PC-9 (cell line): ENCODE results near the gene ZNF446. TPM values are rescaled to one million over a fixed set of nuclear protein-coding genes. Genes with fewer than 3 reads are reported as not detected.

Source experiments
- BruUV-seq: library from RNA; stranded (reverse); fragments of 400-500 nt; replicated peaks from 2 replicates; lab custom pipeline; 2021; lab: Mats Ljungman, UMichigan
- CTCF ChIA-PET: fragments of 300-600 bp; sonication (Branson Sonifier 250); formaldehyde crosslinking; loops from one replicate; lab custom pipeline; 2022; ENCODE audit warnings: antibody characterized with exemption; lab: Charles Lee
- POLR2A ChIA-PET: fragments of 300-600 bp; sonication (Branson Sonifier 250); formaldehyde crosslinking; loops from one replicate; lab custom pipeline; 2022; ENCODE audit warnings: antibody characterized with exemption; ENCODE audit not compliant: unreplicated experiment; lab: Charles Lee
- DNase-seq, 2 experiments: peaks; one replicate each; pipeline versions ENCODE4 v3.0.0 to v3.0.0-alpha.2; 2015 to 2022; ENCODE audit warnings: mixed read lengths in 1 of 2
- H2AFZ ChIP-seq: fragments of 200-600 bp; sonication (generic); 2 replicates; pipeline ENCODE4 v1.8.1; 2017; ENCODE audit warnings: antibody characterized with exemption
- H3F3A ChIP-seq: fragments of 200-600 bp; sonication (generic); 2 replicates; pipeline ENCODE4 v1.8.1; 2017; ENCODE audit warnings: antibody characterized with exemption, mild to moderate bottlenecking, low read depth; ENCODE audit not compliant: insufficient read depth
- H3K27ac ChIP-seq: fragments of 200-600 bp; sonication (generic); 2 replicates; pipeline ENCODE4 v1.6.1; 2016; ENCODE audit warnings: mixed run types
- H3K27me3 ChIP-seq: fragments of 200-600 bp; sonication (generic); 2 replicates; pipeline ENCODE4 v1.6.1; 2016; ENCODE audit warnings: low read depth, mixed run types; ENCODE audit not compliant: insufficient read depth
- H3K36me3 ChIP-seq: fragments of 200-600 bp; sonication (generic); 2 replicates; pipeline ENCODE4 v1.6.1; 2016; ENCODE audit warnings: low read depth, mixed run types
- H3K4me1 ChIP-seq: fragments of 200-600 bp; sonication (generic); replicated peaks from 2 replicates; pipeline ENCODE4 v1.6.1; 2016; ENCODE audit warnings: mixed run types; ENCODE audit not compliant: insufficient read depth
- H3K4me2 ChIP-seq: fragments of 200-600 bp; sonication (generic); 2 replicates; pipeline ENCODE4 v1.6.1; 2017; ENCODE audit warnings: mixed run types
- H3K4me3 ChIP-seq: fragments of 200-600 bp; sonication (generic); 2 replicates; pipeline ENCODE4 v1.6.1; 2016; ENCODE audit warnings: mixed run types
- H3K79me2 ChIP-seq: fragments of 200-600 bp; sonication (generic); 2 replicates; pipeline ENCODE4 v1.6.1; 2017; ENCODE audit warnings: low read depth, mixed run types
- H3K9me2 ChIP-seq: fragments of 200-600 bp; sonication (generic); 2 replicates; pipeline ENCODE4 v1.8.1; 2017; ENCODE audit warnings: mild to moderate bottlenecking; ENCODE audit not compliant: insufficient read depth
- H3K9me3 ChIP-seq: fragments of 200-600 bp; sonication (generic); 2 replicates; pipeline ENCODE4 v1.8.1; 2016; ENCODE audit warnings: low read depth; ENCODE audit not compliant: insufficient read depth
- H4K20me1 ChIP-seq: fragments of 200-600 bp; sonication (generic); 2 replicates; pipeline ENCODE4 v1.8.1; 2017; ENCODE audit not compliant: insufficient read depth
- EZH2 ChIP-seq: fragments of 200-600 bp; sonication (generic); IDR thresholded peaks from 2 replicates; pipeline ENCODE4 v1.8.0; 2017; ENCODE audit warnings: antibody characterized with exemption, low read depth
- intact Hi-C: fragments of 100-400 bp; cut with micrococcal nuclease; formaldehyde crosslinking; loops from one replicate; pipeline ENCODE4 v1.10.0; 2022; ENCODE audit not compliant: unreplicated experiment
- total RNA-seq: library from RNA; stranded (reverse); gene quantifications from 2 replicates; pipeline ENCODE4 v1.2.3, GENCODE V29; 2021
- TF ChIP-seq, protein P1 (sequence below): fragments of 200-600 bp; sonication (generic); conservative IDR thresholded peaks from 2 replicates; pipeline ENCODE4 v1.6.1; 2017; ENCODE audit warnings: mixed run types, antibody characterized with exemption, mild to moderate bottlenecking, moderate library complexity

ZNF446 gene
- total RNA-seq, 1 experiment from 2014 or later, result 11.0 TPM

- TF ChIP-seq, protein P1, sequence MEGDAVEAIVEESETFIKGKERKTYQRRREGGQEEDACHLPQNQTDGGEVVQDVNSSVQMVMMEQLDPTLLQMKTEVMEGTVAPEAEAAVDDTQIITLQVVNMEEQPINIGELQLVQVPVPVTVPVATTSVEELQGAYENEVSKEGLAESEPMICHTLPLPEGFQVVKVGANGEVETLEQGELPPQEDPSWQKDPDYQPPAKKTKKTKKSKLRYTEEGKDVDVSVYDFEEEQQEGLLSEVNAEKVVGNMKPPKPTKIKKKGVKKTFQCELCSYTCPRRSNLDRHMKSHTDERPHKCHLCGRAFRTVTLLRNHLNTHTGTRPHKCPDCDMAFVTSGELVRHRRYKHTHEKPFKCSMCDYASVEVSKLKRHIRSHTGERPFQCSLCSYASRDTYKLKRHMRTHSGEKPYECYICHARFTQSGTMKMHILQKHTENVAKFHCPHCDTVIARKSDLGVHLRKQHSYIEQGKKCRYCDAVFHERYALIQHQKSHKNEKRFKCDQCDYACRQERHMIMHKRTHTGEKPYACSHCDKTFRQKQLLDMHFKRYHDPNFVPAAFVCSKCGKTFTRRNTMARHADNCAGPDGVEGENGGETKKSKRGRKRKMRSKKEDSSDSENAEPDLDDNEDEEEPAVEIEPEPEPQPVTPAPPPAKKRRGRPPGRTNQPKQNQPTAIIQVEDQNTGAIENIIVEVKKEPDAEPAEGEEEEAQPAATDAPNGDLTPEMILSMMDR, result no peak
- no peak for TF ChIP-seq EZH2
- no peak for DNase-seq
- no peak overlapping the region for H3K27ac ChIP-seq
Observed at GRCh38 chr19:58521651-58522050, 45.5 kb downstream of the ZNF446 start.

DNA sequence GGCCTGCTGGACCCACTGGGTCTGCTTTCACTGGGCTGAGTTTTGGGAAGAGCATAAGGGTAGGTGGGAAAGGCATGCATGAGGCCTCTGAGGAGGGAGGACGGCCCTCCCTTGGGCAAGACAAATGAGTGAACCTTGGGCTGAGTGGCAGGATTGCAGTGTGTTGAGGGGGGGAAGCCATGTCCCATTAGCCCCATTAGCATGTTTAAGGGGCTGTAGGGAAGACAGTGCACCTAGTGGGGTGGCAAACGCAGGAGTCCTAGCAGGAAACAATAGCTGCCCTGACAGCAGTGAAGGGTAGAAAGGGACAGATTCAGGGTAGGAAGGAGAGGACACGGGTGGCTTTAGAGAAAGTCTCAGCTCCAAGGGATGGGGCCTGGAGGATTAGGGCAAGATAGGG, 46.6 kb downstream of the ZNF446 start:
- BruUV-seq, result no TSS peak
- POLR2A ChIA-PET, result no interaction called here
- intact Hi-C loops, result no loop called here

More at GRCh38 chr19:58521651-58522050, 45.5 kb downstream of the ZNF446 start:
- no TSS peak for BruUV-seq
- no peak overlapping the region for H3K4me3 ChIP-seq
- H3K4me2 ChIP-seq, result no peak overlapping the region
- POLR2A ChIA-PET, result no interaction called here
- H4K20me1 ChIP-seq, result no peaks in the 10 kb centered on the region
- H3F3A ChIP-seq, result peaks cover 14% of the 10 kb centered on the region; the same call in 1 of the 2 replicates
- no peak overlapping the region for H2AFZ ChIP-seq
- no peaks in the 10 kb centered on the region for H3K9me2 ChIP-seq
- H3K9me3 ChIP-seq, result no peaks in the 10 kb centered on the region
- intact Hi-C loops, result loop anchor here (2.0 kb wide), 1 partner anchor 303 kb away; no protein-coding TSS in a partner anchor
- H3K36me3 ChIP-seq, result no peaks in the 10 kb centered on the region
- H3K27me3 ChIP-seq, result no peaks in the 10 kb centered on the region
- CTCF ChIA-PET, result no interaction called here
- peaks cover 18% of the 10 kb centered on the region for H3K79me2 ChIP-seq
- H3K4me1 ChIP-seq, result peaks cover 10% of the 10 kb centered on the region

GRCh38 chr19:58529405-58529804, 53.3 kb downstream of the ZNF446 start:
- H3F3A ChIP-seq, result no peaks in the 10 kb centered on the region
- CTCF ChIA-PET, result no interaction called here

More for the DNA sequence above, 46.6 kb downstream of the ZNF446 start:
- Histone ChIP-seq H3K9me2 (no peaks in the 10 kb centered on the region), H3K4me3 (no peak overlapping the region), H2AFZ (no peak overlapping the region), H3K27me3 (no peaks in the 10 kb centered on the region), H3F3A (peaks cover 14% of the 10 kb centered on the region; the same call in 1 of the 2 replicates), H3K4me1 (peaks cover 10% of the 10 kb centered on the region), H3K4me2 (no peak overlapping the region), H3K9me3 (no peaks in the 10 kb centered on the region), H4K20me1 (no peaks in the 10 kb centered on the region), H3K36me3 (no peaks in the 10 kb centered on the region), H3K79me2 (peaks cover 8% of the 10 kb centered on the region), H3K27ac (no peak overlapping the region)
- CTCF ChIA-PET, result no interaction called here
- DNase-seq, result no peak
- TF ChIP-seq EZH2, result no peak
- TF ChIP-seq, protein P1, result no peak

More at GRCh38 chr19:58529405-58529804, 53.3 kb downstream of the ZNF446 start:
- H3K9me3 ChIP-seq, result no peaks in the 10 kb centered on the region
- H3K27me3 ChIP-seq, result peaks cover 51% of the 10 kb centered on the region
- TF ChIP-seq, protein P1, result no peak
- no peak for TF ChIP-seq EZH2
- H4K20me1 ChIP-seq, result no peaks in the 10 kb centered on the region
- no peak overlapping the region for H3K27ac ChIP-seq
- H2AFZ ChIP-seq, result no peak overlapping the region
- no peak overlapping the region for H3K4me3 ChIP-seq
- H3K79me2 ChIP-seq, result no peaks in the 10 kb centered on the region
- H3K36me3 ChIP-seq, result no peaks in the 10 kb centered on the region
- DNase-seq, result no peak
- H3K4me1 ChIP-seq, result no peaks in the 10 kb centered on the region
- intact Hi-C loops, result no loop called here
- H3K4me2 ChIP-seq, result no peak overlapping the region
- POLR2A ChIA-PET, result no interaction called here
- no peaks in the 10 kb centered on the region for H3K9me2 ChIP-seq
- no TSS peak for BruUV-seq

Other genes starting within 250 kb of the ZNF446 start
- 29.5 and 32.7 TPM in 2 replicates for gene ZNF544, start 247.4 kb upstream of the ZNF446 start, total RNA-seq
- 6.2 and 6.4 TPM in 2 replicates for gene ZNF8, start 197.4 kb upstream of the ZNF446 start, total RNA-seq
- gene ERVK3-1, start 171.0 kb upstream of the ZNF446 start, total RNA-seq, result 19.4 and 21.3 TPM in 2 replicates
- 0.08 TPM in 1 of 2 replicates, not detected in the other for gene ZSCAN22, start 149.4 kb upstream of the ZNF446 start, total RNA-seq
- gene A1BG, start 122.9 kb upstream of the ZNF446 start, total RNA-seq, result 2.5 and 4.5 TPM in 2 replicates
- 7.2 and 8.6 TPM in 2 replicates for gene ZNF497, start 113.6 kb upstream of the ZNF446 start, total RNA-seq
- 3.3 and 4.1 TPM in 2 replicates for gene ZNF837, start 95.3 kb upstream of the ZNF446 start, total RNA-seq
- gene RPS5, start 89.1 kb upstream of the ZNF446 start, total RNA-seq, result 941 and 961 TPM in 2 replicates
- gene RNF225, start 80.7 kb upstream of the ZNF446 start, total RNA-seq, result 0.61 and 0.68 TPM in 2 replicates
- gene ZNF584, start 67.7 kb upstream of the ZNF446 start, total RNA-seq, result 13.5 and 18.8 TPM in 2 replicates
- gene ZNF132, start 36.2 kb upstream of the ZNF446 start, total RNA-seq, result 1.5 and 2.1 TPM in 2 replicates
- gene ZNF324B, start 24.7 kb upstream of the ZNF446 start, total RNA-seq, result 4.3 and 6.1 TPM in 2 replicates
- 5.9 and 8.1 TPM in 2 replicates for gene ZNF324, start 9.3 kb upstream of the ZNF446 start, total RNA-seq
- 8.4 and 9.2 TPM in 2 replicates for gene SLC27A5, start 35.6 kb downstream of the ZNF446 start, total RNA-seq
- 8.1 and 8.9 TPM in 2 replicates for gene ZBTB45, start 43.5 kb downstream of the ZNF446 start, total RNA-seq
- gene TRIM28, start 67.7 kb downstream of the ZNF446 start, total RNA-seq, result 311 and 322 TPM in 2 replicates
- gene CHMP2A, start 78.8 kb downstream of the ZNF446 start, total RNA-seq, result 149 and 186 TPM in 2 replicates
- not detected in 2 replicates for gene UBE2M, start 82.3 kb downstream of the ZNF446 start, total RNA-seq
- gene MZF1, start 97.0 kb downstream of the ZNF446 start, total RNA-seq, result not detected in 2 replicates